Measurements from ENCODE around the gene WNT7B. TPM values are rescaled to one million over a fixed set of nuclear protein-coding genes. Genes with fewer than 3 reads are reported as not detected.

Gene WNT7B
- total and polyA plus RNA-seq, 10 of the 15 experiments (the other 5 are each of a cell fraction or from before 2014, with no cell fraction given) = 0.12 TPM; not detected in 9

GRCh38 chr22:45953178-45953577 is 23.8 kb downstream of the WNT7B start:
- in situ Hi-C loops (cut with MboI) (loop anchor here (25.0 kb wide), 1 partner anchor 1041 kb away; no protein-coding TSS in a partner anchor), intact Hi-C loops (cut with micrococcal nuclease; ENCODE audit: unreplicated experiment) (no loop called here)
- Histone ChIP-seq H3K27me3 (replicated peaks in 1 of 2; ENCODE audit: control insufficient read depth in 2 of 2, insufficient read depth in 2 of 2, low read length in 1 of 2) (peaks cover 0 to 2% of the 10 kb centered on the region in 2 experiments; a peak in 1 of 4 replicates), H3K27ac (ENCODE audit: control insufficient read depth, insufficient read depth) (no peak overlapping the region), H3K79me2 (ENCODE audit: control insufficient read depth, insufficient read depth, low read length) (no peaks in the 10 kb centered on the region), H3K4me2 (ENCODE audit: control insufficient read depth, insufficient read depth) (no peak overlapping the region), H3K9me3 (replicated peaks; ENCODE audit: control insufficient read depth, insufficient read depth, low read length) (no peaks in the 10 kb centered on the region), H2AFZ (ENCODE audit: control insufficient read depth, low read depth, low read length) (no peak overlapping the region), H3K36me3 (ENCODE audit: control insufficient read depth in 2 of 2, insufficient read depth in 2 of 2, low read length in 1 of 2) (no peaks in the 10 kb centered on the region), H3K4me1 (ENCODE audit: control insufficient read depth, insufficient read depth, low read length) (no peaks in the 10 kb centered on the region), H3K4me3 (no peak overlapping the region), H4K20me1 (ENCODE audit: control insufficient read depth, insufficient read depth) (no peaks in the 10 kb centered on the region), H3K9ac (ENCODE audit: control insufficient read depth, insufficient read depth, low read length) (no peak overlapping the region)
- CTCF ChIA-PET = no interaction called here
- DNase-seq (ENCODE audit: low read depth, low spot score) (no peak), FAIRE-seq (no peak), ATAC-seq (no peak)
- POLR2A ChIA-PET = no interaction called here
- SMC1A ChIA-PET (ENCODE audit: uncharacterized antibody, unreplicated experiment) = no interaction called here
- BruUV-seq (replicated peaks) = no TSS peak
- RAD21 ChIA-PET (ENCODE audit: unreplicated experiment) = no interaction called here
- 56% methylated on average over 12 of the region's 18 CpGs for WGBS (ENCODE audit: insufficient coverage, insufficient replicate concordance, low lambda C conversion rate, missing lambda C conversion rate)
- TF ChIP-seq, protein P1, sequence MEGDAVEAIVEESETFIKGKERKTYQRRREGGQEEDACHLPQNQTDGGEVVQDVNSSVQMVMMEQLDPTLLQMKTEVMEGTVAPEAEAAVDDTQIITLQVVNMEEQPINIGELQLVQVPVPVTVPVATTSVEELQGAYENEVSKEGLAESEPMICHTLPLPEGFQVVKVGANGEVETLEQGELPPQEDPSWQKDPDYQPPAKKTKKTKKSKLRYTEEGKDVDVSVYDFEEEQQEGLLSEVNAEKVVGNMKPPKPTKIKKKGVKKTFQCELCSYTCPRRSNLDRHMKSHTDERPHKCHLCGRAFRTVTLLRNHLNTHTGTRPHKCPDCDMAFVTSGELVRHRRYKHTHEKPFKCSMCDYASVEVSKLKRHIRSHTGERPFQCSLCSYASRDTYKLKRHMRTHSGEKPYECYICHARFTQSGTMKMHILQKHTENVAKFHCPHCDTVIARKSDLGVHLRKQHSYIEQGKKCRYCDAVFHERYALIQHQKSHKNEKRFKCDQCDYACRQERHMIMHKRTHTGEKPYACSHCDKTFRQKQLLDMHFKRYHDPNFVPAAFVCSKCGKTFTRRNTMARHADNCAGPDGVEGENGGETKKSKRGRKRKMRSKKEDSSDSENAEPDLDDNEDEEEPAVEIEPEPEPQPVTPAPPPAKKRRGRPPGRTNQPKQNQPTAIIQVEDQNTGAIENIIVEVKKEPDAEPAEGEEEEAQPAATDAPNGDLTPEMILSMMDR (IDR thresholded peaks at IDR 0.05 in 2 of 3, conservative IDR thresholded peaks at IDR 0.05 in 1 of 3; ENCODE audit: control insufficient read depth in 2 of 3, extremely low read depth in 1 of 3, insufficient read depth in 1 of 3, low read depth in 3 of 3, low read length in 3 of 3) = no peak
- TF ChIP-seq NFYB (IDR thresholded peaks at IDR 0.05; ENCODE audit: insufficient read depth, low read depth, low read length) = no peak
- no peak for TF ChIP-seq YBX1 (IDR thresholded peaks at IDR 0.05)
- no peak for TF ChIP-seq ATF3 (IDR thresholded peaks at IDR 0.05; ENCODE audit: borderline replicate concordance, extremely low read depth, low read depth, low read length)
- no peak for TF ChIP-seq PAX5 (IDR thresholded peaks at IDR 0.05; ENCODE audit: borderline replicate concordance, low read depth, low read length)
- no peak for TF ChIP-seq RELB (IDR thresholded peaks at IDR 0.05; ENCODE audit: low read depth)
- no peak for TF ChIP-seq NR2C1 (IDR thresholded peaks at IDR 0.05)
- TF ChIP-seq DPF2 (IDR thresholded peaks at IDR 0.05) = no peak
- TF ChIP-seq TCF12 (IDR thresholded peaks at IDR 0.05; ENCODE audit: low read depth, low read length) = no peak
- TF ChIP-seq MTA2 (IDR thresholded peaks at IDR 0.05; ENCODE audit: low read depth) = no peak
- TF ChIP-seq E2F8 (IDR thresholded peaks at IDR 0.05; ENCODE audit: low read depth, partially characterized antibody) = no peak
- TF ChIP-seq MTA3 (IDR thresholded peaks at IDR 0.05; ENCODE audit: borderline replicate concordance, low read length) = no peak
- TF ChIP-seq NR2F1 (conservative IDR thresholded peaks at IDR 0.05) = no peak
- no peak for TF ChIP-seq RELA (IDR thresholded peaks at IDR 0.05; ENCODE audit: borderline replicate concordance, partially characterized antibody)
- no peak for TF ChIP-seq ZBTB4 (CRISPR knock-in tag; IDR thresholded peaks at IDR 0.05)
